M059J (cell line): ENCODE results near the gene MLKL. TPM values are rescaled to one million over a fixed set of nuclear protein-coding genes. Genes with fewer than 3 reads are reported as not detected.
A peak's percentile ranks its signal among the peaks of the same experiment; 100 is the strongest.
"Not testable (repeated sequence)": the region's sequence is repeated elsewhere in the genome, so short reads cannot be mapped to it uniquely, and the experiment has no call there.

ENCODE experiments used
- DNase-seq: peaks from one replicate; pipeline ENCODE4 v3.0.0-alpha.2; 2012; ENCODE audit warnings: low read depth
- total RNA-seq: library from RNA; depleted of rRNA; stranded (reverse); fragments of >200 nt; shearing (Covaris generic); gene quantifications from 2 replicates; pipeline ENCODE4 v1.2.3, GENCODE V29; 2014

MLKL gene
- total RNA-seq, 1 experiment from 2014 or later = 25.1 TPM

GRCh38 chr16:74700116-74700437, 585 bp downstream of the MLKL start:
- DNase-seq = peak; percentile 44

- DNase-seq = peak; percentile 5
Measured at GRCh38 chr16:74699666-74700065, 996 bp downstream of the MLKL start.

GRCh38 chr16:74698222-74698621, 2.4 kb downstream of the MLKL start:
- peak; percentile 18 for DNase-seq

- peak; percentile 79 for DNase-seq
Measured at GRCh38 chr16:74695450-74696422, 4.9 kb downstream of the MLKL start.

GRCh38 chr16:74691093-74691855, 9.4 kb downstream of the MLKL start:
- DNase-seq = no peak

- no peak for DNase-seq
Measured at GRCh38 chr16:74682556-74682955, 18.1 kb downstream of the MLKL start.

GRCh38 chr16:74680681-74681080, 20.0 kb downstream of the MLKL start:
- DNase-seq = no peak

GRCh38 chr16:74679983-74680382, 20.7 kb downstream of the MLKL start:
- DNase-seq = no peak

- DNase-seq = no peak
Measured at GRCh38 chr16:74677868-74678267, 22.8 kb downstream of the MLKL start.

GRCh38 chr16:74673876-74674275, 26.8 kb downstream of the MLKL start:
- no peak for DNase-seq

GRCh38 chr16:74668877-74669276, 31.8 kb downstream of the MLKL start:
- not testable (repeated sequence) for DNase-seq

GRCh38 chr16:74667255-74667700, 33.4 kb downstream of the MLKL start:
- peak; percentile 50 for DNase-seq

- peak; percentile 98 for DNase-seq
Measured at GRCh38 chr16:74666425-74667254, 34.0 kb downstream of the MLKL start, which contains the start of gene RFWD3. Gene RFWD3, minus strand, starts transcription at chr16:74666877. Its CDS starts 5,428 bp downstream, at chr16:74661449.

GRCh38 chr16:74666010-74666421, 34.6 kb downstream of the MLKL start:
- DNase-seq = no peak

GRCh38 chr16:74661064-74661463, 39.6 kb downstream of the MLKL start:
- DNase-seq = no peak

- no peak for DNase-seq
Measured at GRCh38 chr16:74660383-74660782, 40.3 kb downstream of the MLKL start.

- DNase-seq = no peak
Measured at GRCh38 chr16:74659041-74659440, 41.6 kb downstream of the MLKL start.

- DNase-seq = no peak
Measured at GRCh38 chr16:74657870-74658642, 42.6 kb downstream of the MLKL start.

- no peak for DNase-seq
Measured at GRCh38 chr16:74654536-74655050, 46.1 kb downstream of the MLKL start.

GRCh38 chr16:74652883-74653282, 47.8 kb downstream of the MLKL start:
- DNase-seq = peak; percentile 56

- no peak for DNase-seq
Measured at GRCh38 chr16:74652249-74652648, 48.4 kb downstream of the MLKL start.
